AG08395 (cell line): Measurements from ENCODE around the gene TLR3.
"Not testable (repeated sequence)": the region's sequence is repeated elsewhere in the genome, so short reads cannot be mapped to it uniquely, and the experiment has no call there.

ENCODE experiments used
- DNase-seq: peaks from one replicate; pipeline ENCODE4 v3.0.0; 2012; ENCODE audit warnings: mixed read lengths, low spot score

Gene TLR3

GRCh38 chr4:186068581-186069348, at the start of gene TLR3:
Gene TLR3 (plus strand): TSS chr4:186069156. CDS start chr4:186076620, 7,464 bp downstream.
- DNase-seq, result peak; percentile 33

DNA sequence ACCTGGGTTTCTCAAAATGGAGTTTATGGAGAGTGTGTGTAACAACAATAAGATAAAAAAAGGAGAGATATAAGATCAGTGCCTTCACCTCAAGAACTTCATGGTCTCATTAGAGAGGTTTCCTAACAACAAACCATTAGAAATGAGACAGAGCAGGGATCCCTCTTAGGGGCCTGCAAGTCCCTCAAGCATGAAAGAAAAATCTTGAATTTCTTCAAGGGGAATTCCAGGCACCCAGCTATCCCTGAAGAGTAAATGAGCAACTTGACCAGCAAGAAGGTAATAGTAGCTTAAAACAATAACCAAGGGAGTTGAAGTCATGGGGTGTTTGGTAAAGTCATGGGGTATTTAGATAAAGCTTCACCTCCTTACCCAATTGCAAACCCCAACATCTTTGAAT, 49.7 kb upstream of the TLR3 start:
- no peak for DNase-seq

- no peak for DNase-seq
These were observed 48.7 kb upstream of the TLR3 start for GRCh38 chr4:186020106-186020792.

GRCh38 chr4:186020793-186021407, 48.1 kb upstream of the TLR3 start:
- no peak for DNase-seq

DNA sequence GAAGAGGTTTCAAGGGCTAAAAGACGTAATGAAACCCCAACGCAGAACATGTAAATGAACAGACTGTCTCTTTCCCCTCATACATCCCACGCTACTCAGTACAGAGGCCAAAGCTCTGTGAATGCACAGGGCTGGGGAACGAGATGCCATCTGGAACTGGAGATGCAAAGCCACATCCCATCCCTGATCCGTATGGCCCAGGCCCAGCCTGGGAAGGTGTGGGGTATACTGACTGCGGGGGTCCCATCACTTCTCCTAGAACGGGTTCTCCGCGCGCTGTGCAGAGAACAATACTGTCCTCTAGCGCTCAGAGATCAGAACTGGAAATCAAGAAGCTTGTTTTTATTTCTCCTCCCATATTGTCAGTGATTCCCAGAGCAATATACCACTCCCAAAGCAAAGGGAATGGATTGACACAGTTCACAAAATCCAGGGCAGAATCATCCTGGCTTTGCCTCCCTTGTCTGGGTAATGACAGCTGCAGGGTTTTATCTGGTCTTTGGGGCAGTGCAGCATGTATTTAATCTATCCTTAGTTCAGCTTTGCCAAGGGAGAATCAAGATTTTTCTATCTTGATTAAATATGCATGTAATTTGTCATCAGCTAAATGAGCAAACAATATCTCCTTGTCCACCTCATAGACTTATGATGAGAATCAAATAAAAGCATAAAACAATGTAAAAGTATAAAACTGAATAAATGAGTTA, 47.3 kb upstream of the TLR3 start:
- peak; percentile 63 for DNase-seq

GRCh38 chr4:186023975-186024374, 45.0 kb upstream of the TLR3 start:
- DNase-seq, result no peak

- DNase-seq, result no peak
These were observed 44.1 kb upstream of the TLR3 start for GRCh38 chr4:186024637-186025407.

DNA sequence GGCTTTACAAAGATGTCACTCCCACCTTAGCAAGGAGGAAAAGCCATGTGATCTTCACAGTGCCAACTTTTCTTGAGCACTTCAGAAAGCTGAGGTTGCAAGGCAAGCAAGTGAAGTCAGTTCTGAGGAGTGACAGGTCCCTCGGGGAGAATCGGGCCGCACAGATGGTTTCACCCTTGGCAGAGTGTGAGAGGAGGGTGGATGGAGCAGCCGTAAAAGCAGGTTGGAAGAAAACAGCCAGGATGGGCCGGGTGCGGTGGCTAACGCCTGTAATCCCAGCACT, 43.6 kb upstream of the TLR3 start:
- DNase-seq, result no peak

DNA sequence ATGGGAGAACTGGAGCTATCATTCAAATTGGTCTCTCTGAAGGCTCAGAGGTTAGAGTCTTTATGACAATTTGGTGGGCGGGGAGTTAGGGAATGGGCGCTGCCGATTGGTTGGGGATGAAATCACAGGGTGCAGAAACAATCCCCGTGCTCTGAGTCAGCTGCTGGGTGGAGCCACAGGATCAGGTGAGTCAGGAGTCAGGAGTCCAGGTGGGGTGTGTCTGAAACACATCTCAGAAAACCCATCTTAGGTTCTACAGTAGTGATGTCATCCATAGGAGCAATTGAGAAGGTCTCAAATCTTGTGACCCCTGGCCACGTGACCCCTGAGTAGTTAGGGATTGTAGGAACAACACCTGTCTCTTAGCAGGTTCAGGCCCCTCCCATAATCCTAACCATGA, 41.6 kb upstream of the TLR3 start:
- DNase-seq, result no peak

GRCh38 chr4:186029571-186030398, 39.2 kb upstream of the TLR3 start:
- peak; percentile 47 for DNase-seq

- no peak for DNase-seq
These were observed 38.6 kb upstream of the TLR3 start for GRCh38 chr4:186030399-186030775.

- no peak for DNase-seq
These were observed 38.2 kb upstream of the TLR3 start for GRCh38 chr4:186030795-186031194.

DNA sequence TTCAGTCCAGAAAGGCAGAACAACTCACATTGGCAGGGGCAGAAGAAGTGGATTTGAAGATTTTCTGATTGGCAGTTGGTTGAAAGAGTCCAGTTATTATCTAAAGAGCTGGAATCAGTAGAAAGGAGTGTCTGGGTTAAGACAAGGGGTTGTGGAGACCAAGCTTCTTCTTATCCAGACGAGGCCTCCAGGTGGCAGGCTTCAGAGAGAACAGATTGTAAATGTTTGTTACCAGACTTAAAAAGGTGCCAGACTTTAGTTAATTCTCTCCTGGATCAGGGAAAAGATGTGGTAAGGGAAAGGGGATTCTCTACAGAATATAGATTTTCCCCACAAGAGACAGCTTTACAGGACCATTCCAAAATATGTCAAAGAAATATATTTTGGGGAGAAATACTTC, 36.7 kb upstream of the TLR3 start:
- no peak for DNase-seq

DNA sequence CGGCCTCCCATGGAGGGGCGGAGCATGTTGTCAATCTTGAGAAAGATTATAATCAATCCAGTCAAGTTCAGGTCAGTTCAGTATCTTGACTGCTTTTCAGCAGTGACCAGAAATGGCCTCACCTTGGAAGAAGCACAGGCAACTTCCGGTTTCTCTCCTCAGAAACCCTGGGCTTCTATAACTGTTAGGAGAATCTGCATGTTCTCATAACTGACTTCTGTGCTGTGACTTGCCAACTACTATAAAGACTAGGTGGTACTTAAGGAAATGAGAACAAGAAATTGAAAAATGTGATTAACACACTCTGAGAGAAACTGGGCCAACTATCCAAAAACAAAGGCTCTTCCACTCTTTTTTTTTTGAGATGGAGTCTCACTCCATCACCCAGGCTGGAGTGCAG, 35.9 kb upstream of the TLR3 start:
- DNase-seq, result no peak

GRCh38 chr4:186034613-186035012, 34.3 kb upstream of the TLR3 start:
- not testable (repeated sequence) for DNase-seq

- DNase-seq, result no peak
These were observed 31.9 kb upstream of the TLR3 start for GRCh38 chr4:186036976-186037581.

GRCh38 chr4:186037692-186038658, 31.0 kb upstream of the TLR3 start:
- DNase-seq, result peak; percentile 81

GRCh38 chr4:186039697-186040096, 29.3 kb upstream of the TLR3 start:
- peak; percentile 16 for DNase-seq

DNA sequence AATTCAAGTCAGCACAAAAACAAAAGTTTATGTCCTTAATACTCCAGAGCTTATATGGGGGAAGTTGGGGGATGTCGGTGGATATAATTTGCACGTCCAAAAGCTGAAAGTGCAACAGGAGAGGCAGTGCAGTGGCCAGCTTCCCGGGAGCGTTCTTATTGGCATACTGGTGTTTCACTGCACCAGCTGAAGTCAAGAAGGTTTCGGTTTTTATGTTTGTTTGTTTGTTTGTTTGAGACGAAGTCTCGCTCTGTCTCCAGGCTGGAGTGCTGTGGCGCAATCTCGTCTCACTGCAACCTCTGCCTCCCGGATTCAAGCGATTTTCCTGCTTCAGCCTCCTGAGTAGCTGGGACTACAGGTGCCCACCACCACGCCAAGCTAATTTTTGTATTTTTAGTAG, 28.6 kb upstream of the TLR3 start:
- DNase-seq, result no peak
